ENCODE data around the gene CDKAL1. TPM values are rescaled to one million over a fixed set of nuclear protein-coding genes. Genes with fewer than 3 reads are reported as not detected.

The CDKAL1 gene
- total RNA-seq, 1 donor, result 20.0 TPM

GRCh38 chr6:20881365-20881764 is 347.1 kb downstream of the CDKAL1 start:
- no peak for DNase-seq (ENCODE audit: low read depth)
- no peak overlapping the region for H3K4me3 ChIP-seq (ENCODE audit: low read depth, low read length)
- TF ChIP-seq CTCF (IDR thresholded peaks at IDR 0.05; ENCODE audit: insufficient read depth, low read length), result no peak

- no peak for TF ChIP-seq CTCF (IDR thresholded peaks at IDR 0.05; ENCODE audit: insufficient read depth, low read length)
- DNase-seq (ENCODE audit: low read depth), result no peak
- no peak overlapping the region for H3K4me3 ChIP-seq (ENCODE audit: low read depth, low read length)
Observed at GRCh38 chr6:20882014-20882413, 347.8 kb downstream of the CDKAL1 start.

- no peak for TF ChIP-seq CTCF (IDR thresholded peaks at IDR 0.05; ENCODE audit: insufficient read depth, low read length)
- DNase-seq (ENCODE audit: low read depth), result no peak
- H3K4me3 ChIP-seq (ENCODE audit: low read depth, low read length), result no peak overlapping the region
Observed at GRCh38 chr6:20885076-20885475, 350.8 kb downstream of the CDKAL1 start.

- no peak overlapping the region for H3K4me3 ChIP-seq (ENCODE audit: low read depth, low read length)
- DNase-seq (ENCODE audit: low read depth), result no peak
- TF ChIP-seq CTCF (IDR thresholded peaks at IDR 0.05; ENCODE audit: insufficient read depth, low read length), result no peak
Observed at GRCh38 chr6:20891161-20891560, 356.9 kb downstream of the CDKAL1 start.

- DNase-seq (ENCODE audit: low read depth), result no peak
- no peak overlapping the region for H3K4me3 ChIP-seq (ENCODE audit: low read depth, low read length)
- no peak for TF ChIP-seq CTCF (IDR thresholded peaks at IDR 0.05; ENCODE audit: insufficient read depth, low read length)
Observed at GRCh38 chr6:20892365-20892764, 358.1 kb downstream of the CDKAL1 start.

- no peak overlapping the region for H3K4me3 ChIP-seq (ENCODE audit: low read depth, low read length)
- DNase-seq (ENCODE audit: low read depth), result no peak
- no peak for TF ChIP-seq CTCF (IDR thresholded peaks at IDR 0.05; ENCODE audit: insufficient read depth, low read length)
Observed at GRCh38 chr6:20893412-20893811, 359.2 kb downstream of the CDKAL1 start.

- no peak for DNase-seq (ENCODE audit: low read depth)
- TF ChIP-seq CTCF (IDR thresholded peaks at IDR 0.05; ENCODE audit: insufficient read depth, low read length), result no peak
- H3K4me3 ChIP-seq (ENCODE audit: low read depth, low read length), result no peak overlapping the region
Observed at GRCh38 chr6:20900389-20901160, 366.3 kb downstream of the CDKAL1 start.
